Measurements from ENCODE around the gene MIA.
A peak's percentile ranks its signal among the peaks of the same experiment; 100 is the strongest.
"Not testable (repeated sequence)": the region's sequence is repeated elsewhere in the genome, so short reads cannot be mapped to it uniquely, and the experiment has no call there.

Gene MIA

GRCh38 chr19:40774916-40775631 lies at the start of gene MIA:
Gene MIA, plus strand, starts transcription at chr19:40775521. Its CDS starts 22 bp downstream, at chr19:40775543.
- DNase-seq = peak in 1 of 2 donors; percentile 20

- no peak for DNase-seq
Observed at GRCh38 chr19:40726279-40726678, 49.0 kb upstream of the MIA start.

- DNase-seq = not testable (repeated sequence)
Observed at GRCh38 chr19:40730065-40730464, 45.3 kb upstream of the MIA start.

GRCh38 chr19:40732304-40732703 lies 43.0 kb upstream of the MIA start:
- DNase-seq = not testable (repeated sequence)

- DNase-seq = no peak
Observed at GRCh38 chr19:40733149-40733548, 42.2 kb upstream of the MIA start.

- DNase-seq = no peak
Observed at GRCh38 chr19:40735013-40735771, 40.1 kb upstream of the MIA start.

GRCh38 chr19:40736661-40737060 lies 38.7 kb upstream of the MIA start:
- DNase-seq = no peak

GRCh38 chr19:40737102-40737644 lies 38.1 kb upstream of the MIA start:
- no peak for DNase-seq

GRCh38 chr19:40739030-40739839 lies 36.1 kb upstream of the MIA start:
- no peak for DNase-seq

- DNase-seq = no peak
Observed at GRCh38 chr19:40739871-40740703, 35.2 kb upstream of the MIA start.

- DNase-seq = no peak
Observed at GRCh38 chr19:40740747-40741146, 34.6 kb upstream of the MIA start.

- peak in 1 of 2 donors; percentile 46 for DNase-seq
Observed at GRCh38 chr19:40741527-40742390, 33.6 kb upstream of the MIA start.

- DNase-seq = no peak
Observed at GRCh38 chr19:40742477-40742876, 32.8 kb upstream of the MIA start.

- no peak for DNase-seq
Observed at GRCh38 chr19:40742886-40743285, 32.4 kb upstream of the MIA start.

GRCh38 chr19:40743926-40744325 lies 31.4 kb upstream of the MIA start:
- DNase-seq = no peak

GRCh38 chr19:40744554-40745401 lies 30.5 kb upstream of the MIA start:
- no peak for DNase-seq

- DNase-seq = no peak
Observed at GRCh38 chr19:40745402-40745780, 29.9 kb upstream of the MIA start.

- no peak for DNase-seq
Observed at GRCh38 chr19:40747536-40747935, 27.8 kb upstream of the MIA start.

GRCh38 chr19:40750058-40750873 lies 25.1 kb upstream of the MIA start, which contains the start of gene ACTMAP:
Gene ACTMAP, minus strand, starts transcription at chr19:40750477. Its CDS starts 674 bp downstream, at chr19:40749803.
- peak; percentile 100 for DNase-seq

All from inflammatory macrophage treated with lipopolysaccharide for 1 hour (primary cell).